Astrocyte (in vitro differentiated cells and primary cell): ENCODE measurements around the gene DLX6. TPM values are rescaled to one million over a fixed set of nuclear protein-coding genes. Genes with fewer than 3 reads are reported as not detected.

Source experiments
- DNase-seq: peaks from one replicate; pipeline ENCODE4 v3.0.0-alpha.2; 2010; ENCODE audit warnings: low read depth
- FAIRE-seq: peaks from 2 replicates; lab custom pipeline; 2011; peaks lifted over from hg19 to GRCh38; lab: Jason Lieb, UNC
- H2AFZ ChIP-seq: 2 replicates; pipeline ENCODE4 v1.6.0; 2012; ENCODE audit warnings: low read depth, low read length, inconsistent platforms
- H3K27ac ChIP-seq: 2 replicates; pipeline ENCODE4 v1.5.1; 2011; ENCODE audit warnings: low read depth, low read length, inconsistent platforms
- H3K27me3 ChIP-seq: 2 replicates; pipeline ENCODE4 v1.6.0; 2011; ENCODE audit warnings: low read length, inconsistent platforms; ENCODE audit not compliant: insufficient read depth
- H3K36me3 ChIP-seq: 2 replicates; pipeline ENCODE4 v1.5.1; 2011; ENCODE audit warnings: low read length, inconsistent platforms; ENCODE audit not compliant: insufficient read depth
- H3K4me1 ChIP-seq: 2 replicates; pipeline ENCODE4 v1.5.1; 2011; ENCODE audit warnings: low read length, inconsistent platforms; ENCODE audit not compliant: insufficient read depth
- H3K4me2 ChIP-seq: 2 replicates; pipeline ENCODE4 v1.6.0; 2012; ENCODE audit warnings: low read length, inconsistent platforms
- H3K4me3 ChIP-seq: 2 replicates; pipeline ENCODE4 v1.5.1; 2011; ENCODE audit warnings: low read depth, mild to moderate bottlenecking, low read length, inconsistent platforms; ENCODE audit not compliant: insufficient read depth
- H3K79me2 ChIP-seq: 2 replicates; pipeline ENCODE4 v1.6.0; 2012; ENCODE audit warnings: mild to moderate bottlenecking, low read length, inconsistent platforms; ENCODE audit not compliant: insufficient read depth
- H3K9ac ChIP-seq: 2 replicates; pipeline ENCODE4 v1.6.0; 2012; ENCODE audit warnings: mild to moderate bottlenecking, low read length, inconsistent platforms
- H3K9me3 ChIP-seq: 2 replicates; pipeline ENCODE4 v1.5.1; 2012; ENCODE audit warnings: low read depth, mild to moderate bottlenecking, low read length, inconsistent platforms; ENCODE audit not compliant: insufficient read depth
- H4K20me1 ChIP-seq: 2 replicates; pipeline ENCODE4 v1.6.0; 2012; ENCODE audit warnings: low read length, inconsistent platforms; ENCODE audit not compliant: insufficient read depth
- H3K27ac Mint-ChIP-seq: one replicate; pipeline ENCODE4 v1.8.0; 2021; ENCODE audit warnings: mild to moderate bottlenecking, mixed read lengths; ENCODE audit not compliant: unreplicated experiment
- H3K27me3 Mint-ChIP-seq: one replicate; pipeline ENCODE4 v1.8.0; 2021; ENCODE audit warnings: low read depth, mixed read lengths; ENCODE audit not compliant: unreplicated experiment
- H3K36me3 Mint-ChIP-seq: one replicate; pipeline ENCODE4 v1.8.0; 2021; ENCODE audit warnings: low read depth, mixed read lengths; ENCODE audit not compliant: unreplicated experiment
- H3K4me1 Mint-ChIP-seq: one replicate; pipeline ENCODE4 v1.8.0; 2021; ENCODE audit warnings: low read depth, mixed read lengths; ENCODE audit not compliant: unreplicated experiment
- H3K4me3 Mint-ChIP-seq: one replicate; pipeline ENCODE4 v1.8.0; 2021; ENCODE audit warnings: mild to moderate bottlenecking, moderate library complexity, mixed read lengths; ENCODE audit not compliant: unreplicated experiment
- H3K9me3 Mint-ChIP-seq: one replicate; pipeline ENCODE4 v1.8.0; 2021; ENCODE audit warnings: mild to moderate bottlenecking, mixed read lengths; ENCODE audit not compliant: unreplicated experiment
- CTCF ChIP-seq: IDR thresholded peaks from 2 replicates; pipeline ENCODE4 v1.5.1; 2011; ENCODE audit warnings: low read depth, mild to moderate bottlenecking, inconsistent platforms, low read length, moderate library complexity; ENCODE audit not compliant: insufficient read depth
- EZH2 ChIP-seq: IDR thresholded peaks from 2 replicates; pipeline ENCODE4 v1.6.1; 2012; ENCODE audit warnings: mild to moderate bottlenecking, low read length, inconsistent platforms; ENCODE audit not compliant: insufficient read depth
- total RNA-seq: library from RNA; stranded (reverse); gene quantifications from 2 replicates; pipeline ENCODE4 v1.2.1, GENCODE V29; 2021

DLX6 gene
- total RNA-seq, 1 donor from 2014 or later: 0.25 TPM

GRCh38 chr7:97015279-97015678, 9.9 kb downstream of the DLX6 start:
- peaks cover 93% of the 10 kb centered on the region for H3K27me3 Mint-ChIP-seq
- no peak overlapping the region for H3K27ac Mint-ChIP-seq

GRCh38 chr7:97015756-97016380, 10.5 kb downstream of the DLX6 start:
- Histone ChIP-seq H3K79me2 (no peaks in the 10 kb centered on the region), H3K9ac (no peak overlapping the region), H3K4me3 (no peak overlapping the region), H3K27ac (no peak overlapping the region), H3K36me3 (no peaks in the 10 kb centered on the region), H3K27me3 (peaks cover 96% of the 10 kb centered on the region), H2AFZ (no peak overlapping the region), H4K20me1 (no peaks in the 10 kb centered on the region), H3K9me3 (peaks cover 3% of the 10 kb centered on the region), H3K4me1 (no peaks in the 10 kb centered on the region), H3K4me2 (no peak overlapping the region)
- TF ChIP-seq EZH2: no peak
- no peak for TF ChIP-seq CTCF
- Mint-ChIP-seq H3K9me3 (peaks cover 29% of the 10 kb centered on the region), H3K36me3 (peaks cover 4% of the 10 kb centered on the region), H3K27ac (no peak overlapping the region), H3K4me3 (no peak overlapping the region), H3K27me3 (peaks cover 96% of the 10 kb centered on the region), H3K4me1 (peaks cover 5% of the 10 kb centered on the region)
- no peak for FAIRE-seq
- DNase-seq: no peak

More at GRCh38 chr7:97015279-97015678, 9.9 kb downstream of the DLX6 start:
- Histone ChIP-seq H2AFZ (no peak overlapping the region), H3K27me3 (peaks cover 94% of the 10 kb centered on the region), H3K9ac (no peak overlapping the region), H3K4me2 (no peak overlapping the region), H3K27ac (no peak overlapping the region), H4K20me1 (no peaks in the 10 kb centered on the region), H3K4me1 (no peaks in the 10 kb centered on the region), H3K9me3 (no peaks in the 10 kb centered on the region), H3K4me3 (no peak overlapping the region), H3K79me2 (no peaks in the 10 kb centered on the region), H3K36me3 (no peaks in the 10 kb centered on the region)
- DNase-seq (no peak), FAIRE-seq (no peak)
- H3K4me3 Mint-ChIP-seq: no peak overlapping the region
- H3K4me1 Mint-ChIP-seq: peaks cover 5% of the 10 kb centered on the region
- TF ChIP-seq CTCF (no peak), EZH2 (no peak)
- no peaks in the 10 kb centered on the region for H3K36me3 Mint-ChIP-seq
- H3K9me3 Mint-ChIP-seq: peaks cover 29% of the 10 kb centered on the region
